K562 (cell line): ENCODE results near the gene CNIH4. TPM values are rescaled to one million over a fixed set of nuclear protein-coding genes. Genes with fewer than 3 reads are reported as not detected.

Experiments
- CEBPB ChIP-seq: fragments of 450-650 bp; IDR thresholded peaks from 2 replicates; pipeline ENCODE4 v1.6.1; 2016; ENCODE audit warnings: missing genetic modification characterization, missing compliant biosample characterization
- FOXJ3 ChIP-seq: sonication (generic); formaldehyde crosslinking; IDR thresholded peaks from 2 replicates; pipeline ENCODE4 v1.4.0; 2020; ENCODE audit warnings: mild to moderate bottlenecking, missing genetic modification reagents
- FOXM1 ChIP-seq, 2 experiments: fragments of 450-650 bp in 1 of 2; sonication (generic) in 1 of 2; formaldehyde crosslinking in 1 of 2; IDR thresholded peaks; 2 replicates each; pipeline versions ENCODE4 v1.6.1 to v1.9.0; 2017 to 2022; ENCODE audit warnings: low read depth in 2 of 2, mild to moderate bottlenecking in 2 of 2, missing genetic modification reagents in 1 of 2, moderate library complexity in 1 of 2
- HSF4 ChIP-seq: fragments of 250-450 bp; sonication (Bioruptor Pico); IDR thresholded peaks from 2 replicates; pipeline ENCODE4 v2.1.2; 2022; ENCODE audit warnings: mild to moderate bottlenecking, moderate library complexity, borderline replicate concordance
- KDM4B ChIP-seq, 2 experiments: fragments of 450-650 bp in 1 of 2; sonication (generic) in 1 of 2; IDR thresholded peaks; 2 replicates each; pipeline ENCODE4 v1.6.1; 2016 to 2017; ENCODE audit warnings: borderline replicate concordance in 2 of 2, antibody characterized with exemption in 1 of 2, low read depth in 1 of 2, mild to moderate bottlenecking in 1 of 2
- KLF16 ChIP-seq: IDR thresholded peaks from 2 replicates; pipeline ENCODE4 v1.6.1; 2016; ENCODE audit warnings: antibody characterized with exemption
- LEF1 ChIP-seq: fragments of 450-650 bp; IDR thresholded peaks from 2 replicates; pipeline ENCODE4 v1.6.1; 2016; ENCODE audit warnings: mild to moderate bottlenecking
- NR2F6 ChIP-seq: fragments of 450-650 bp; formaldehyde crosslinking; IDR thresholded peaks from 2 replicates; pipeline ENCODE4 v1.4.0; 2020; ENCODE audit warnings: mild to moderate bottlenecking
- RNF219 ChIP-seq: fragments of 250-450 bp; sonication (Bioruptor Pico); IDR thresholded peaks from 2 replicates; pipeline ENCODE4 v1.5.0; 2022; ENCODE audit warnings: mild to moderate bottlenecking
- XRCC4 ChIP-seq: IDR thresholded peaks from one replicate; pipeline ENCODE4 v1.6.1; 2011; ENCODE audit not compliant: insufficient read depth, insufficient read length; ENCODE audit errors: extremely low read depth
- ZEB2 ChIP-seq: fragments of 450-650 bp; IDR thresholded peaks from 2 replicates; pipeline ENCODE4 v1.6.1; 2016
- ZNF431 ChIP-seq: sonication (generic); formaldehyde crosslinking; IDR thresholded peaks from 2 replicates; pipeline ENCODE4 v1.8.0; 2022; ENCODE audit warnings: mild to moderate bottlenecking, missing genetic modification reagents
- polyA plus RNA-seq, 8 experiments: library from polyadenylated mRNA; depleted of rRNA in 4 of 8; stranded (reverse) in 5 of 8; unstranded in 3 of 8; fragments of >200 nt; fragmentation: Nextera tagmentation in 2 of 8; fragmentation: Illumina TruSeq in 1 of 8; extraction: Ambion mirVana in 2 of 8; extraction: Trizol in 1 of 8; gene quantifications; 2 replicates each; pipeline versions ENCODE4 v1.2.1 to v1.2.3, GENCODE V29; 2011 to 2014; ENCODE audit warnings: inconsistent platforms in 1 of 8, missing spikeins in 1 of 8
- total RNA-seq, 7 experiments: library from RNA; depleted of rRNA in 6 of 7; stranded (reverse); fragments of >200 nt in 6 of 7; fragmentation: Illumina TruSeq in 2 of 7; extraction: Trizol in 2 of 7; gene quantifications; 2 replicates each; pipeline versions ENCODE4 v1.2.1 to v1.2.3, GENCODE V29; 2011 to 2021; ENCODE audit warnings: low replicate concordance in 1 of 7
- TF ChIP-seq, protein P1 (sequence below): fragments of 450-650 bp; IDR thresholded peaks from 2 replicates; pipeline ENCODE4 v1.6.1; 2016; ENCODE audit warnings: mild to moderate bottlenecking
- TF ChIP-seq, protein P2 (sequence below): sonication (generic); formaldehyde crosslinking; IDR thresholded peaks from 2 replicates; pipeline ENCODE4 v1.8.1; 2023; ENCODE audit warnings: mild to moderate bottlenecking, missing genetic modification reagents
- TF ChIP-seq, protein P3 (sequence below): fragments of 450-650 bp; formaldehyde crosslinking; conservative IDR thresholded peaks from 2 replicates; pipeline ENCODE4 v1.4.0; 2022; ENCODE audit warnings: mild to moderate bottlenecking, missing genetic modification characterization
- TF ChIP-seq, protein P4 (sequence below): fragments of 150-350 bp; conservative IDR thresholded peaks from 2 replicates; pipeline ENCODE4 v1.6.1; 2014; ENCODE audit warnings: low read length

CNIH4 gene
- total and polyA plus RNA-seq, 9 of the 15 experiments (the other 6 are each of a cell fraction or from before 2014, with no cell fraction given): 41.3 to 266 (median 61.1) TPM

DNA sequence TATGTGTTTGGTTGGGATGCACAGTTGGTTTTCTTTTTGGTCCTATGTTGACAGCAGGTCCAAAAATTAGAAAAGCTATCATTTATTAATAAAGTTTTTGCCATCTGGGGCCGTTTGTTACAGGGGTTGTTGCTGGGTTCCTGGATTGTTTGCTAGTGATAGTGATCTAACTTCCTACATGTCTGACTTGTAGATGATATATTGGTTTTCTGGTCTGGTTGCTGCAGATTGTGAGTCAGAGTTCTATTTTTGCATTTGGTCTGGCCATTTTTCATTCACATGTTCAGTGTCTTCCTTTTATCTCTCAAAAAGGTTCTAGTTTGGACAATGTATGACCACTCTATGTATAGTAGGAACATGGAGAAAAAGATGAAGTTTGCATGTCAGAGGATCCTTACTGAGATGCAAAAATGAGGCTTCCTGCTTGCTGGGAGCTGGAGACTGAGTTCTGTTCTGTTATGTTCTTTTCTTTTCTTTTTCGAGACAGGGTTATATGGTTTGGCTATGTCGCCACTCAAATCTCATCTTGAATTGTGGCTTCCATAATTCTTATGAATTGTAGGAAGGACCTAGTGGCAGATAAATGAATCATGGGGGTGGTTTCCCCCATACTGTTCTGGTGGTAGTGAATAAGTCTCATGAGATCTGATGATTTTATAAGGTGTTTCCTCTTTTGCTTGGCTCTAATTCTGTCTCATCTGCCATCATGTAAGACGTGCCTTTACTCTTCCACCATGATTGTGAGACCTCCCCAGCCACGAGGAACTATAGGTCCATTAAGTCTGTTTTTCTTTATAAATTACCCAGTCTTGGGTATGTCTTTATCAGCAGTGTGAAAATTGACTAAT is 22.5 kb upstream of the CNIH4 start (continued):
- TF ChIP-seq FOXM1 (IDR thresholded peaks at IDR 0.05; ENCODE audit: low read depth): peak; percentile 53; the same call in 1 of the 2 replicates
- TF ChIP-seq FOXM1 (CRISPR knock-in tag; IDR thresholded peaks at IDR 0.05; ENCODE audit: low read depth): no peak
- TF ChIP-seq XRCC4: no peak
- TF ChIP-seq KLF16: peak; percentile 75
- TF ChIP-seq RNF219 (CRISPR knock-in tag): no peak
- TF ChIP-seq, protein P1, sequence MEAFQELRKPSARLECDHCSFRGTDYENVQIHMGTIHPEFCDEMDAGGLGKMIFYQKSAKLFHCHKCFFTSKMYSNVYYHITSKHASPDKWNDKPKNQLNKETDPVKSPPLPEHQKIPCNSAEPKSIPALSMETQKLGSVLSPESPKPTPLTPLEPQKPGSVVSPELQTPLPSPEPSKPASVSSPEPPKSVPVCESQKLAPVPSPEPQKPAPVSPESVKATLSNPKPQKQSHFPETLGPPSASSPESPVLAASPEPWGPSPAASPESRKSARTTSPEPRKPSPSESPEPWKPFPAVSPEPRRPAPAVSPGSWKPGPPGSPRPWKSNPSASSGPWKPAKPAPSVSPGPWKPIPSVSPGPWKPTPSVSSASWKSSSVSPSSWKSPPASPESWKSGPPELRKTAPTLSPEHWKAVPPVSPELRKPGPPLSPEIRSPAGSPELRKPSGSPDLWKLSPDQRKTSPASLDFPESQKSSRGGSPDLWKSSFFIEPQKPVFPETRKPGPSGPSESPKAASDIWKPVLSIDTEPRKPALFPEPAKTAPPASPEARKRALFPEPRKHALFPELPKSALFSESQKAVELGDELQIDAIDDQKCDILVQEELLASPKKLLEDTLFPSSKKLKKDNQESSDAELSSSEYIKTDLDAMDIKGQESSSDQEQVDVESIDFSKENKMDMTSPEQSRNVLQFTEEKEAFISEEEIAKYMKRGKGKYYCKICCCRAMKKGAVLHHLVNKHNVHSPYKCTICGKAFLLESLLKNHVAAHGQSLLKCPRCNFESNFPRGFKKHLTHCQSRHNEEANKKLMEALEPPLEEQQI: no peak
- TF ChIP-seq, protein P2, sequence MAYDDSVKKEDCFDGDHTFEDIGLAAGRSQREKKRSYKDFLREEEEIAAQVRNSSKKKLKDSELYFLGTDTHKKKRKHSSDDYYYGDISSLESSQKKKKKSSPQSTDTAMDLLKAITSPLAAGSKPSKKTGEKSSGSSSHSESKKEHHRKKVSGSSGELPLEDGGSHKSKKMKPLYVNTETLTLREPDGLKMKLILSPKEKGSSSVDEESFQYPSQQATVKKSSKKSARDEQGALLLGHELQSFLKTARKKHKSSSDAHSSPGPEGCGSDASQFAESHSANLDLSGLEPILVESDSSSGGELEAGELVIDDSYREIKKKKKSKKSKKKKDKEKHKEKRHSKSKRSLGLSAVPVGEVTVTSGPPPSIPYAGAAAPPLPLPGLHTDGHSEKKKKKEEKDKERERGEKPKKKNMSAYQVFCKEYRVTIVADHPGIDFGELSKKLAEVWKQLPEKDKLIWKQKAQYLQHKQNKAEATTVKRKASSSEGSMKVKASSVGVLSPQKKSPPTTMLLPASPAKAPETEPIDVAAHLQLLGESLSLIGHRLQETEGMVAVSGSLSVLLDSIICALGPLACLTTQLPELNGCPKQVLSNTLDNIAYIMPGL (CRISPR knock-in tag): no peak
- no peak for TF ChIP-seq HSF4
- TF ChIP-seq ZEB2: peak; percentile 54; the same call in 1 of the 2 replicates
- TF ChIP-seq LEF1: peak; percentile 92
- TF ChIP-seq NR2F6: no peak
- TF ChIP-seq CEBPB: no peak
- 0 out of 2 replicates have a peak, but pooled peaks have one; percentile 32 for TF ChIP-seq FOXJ3 (CRISPR knock-in tag)
- no peak for TF ChIP-seq KDM4B (IDR thresholded peaks at IDR 0.05; ENCODE audit: borderline replicate concordance in 2 of 2, low read depth in 1 of 2)
- TF ChIP-seq, protein P3, sequence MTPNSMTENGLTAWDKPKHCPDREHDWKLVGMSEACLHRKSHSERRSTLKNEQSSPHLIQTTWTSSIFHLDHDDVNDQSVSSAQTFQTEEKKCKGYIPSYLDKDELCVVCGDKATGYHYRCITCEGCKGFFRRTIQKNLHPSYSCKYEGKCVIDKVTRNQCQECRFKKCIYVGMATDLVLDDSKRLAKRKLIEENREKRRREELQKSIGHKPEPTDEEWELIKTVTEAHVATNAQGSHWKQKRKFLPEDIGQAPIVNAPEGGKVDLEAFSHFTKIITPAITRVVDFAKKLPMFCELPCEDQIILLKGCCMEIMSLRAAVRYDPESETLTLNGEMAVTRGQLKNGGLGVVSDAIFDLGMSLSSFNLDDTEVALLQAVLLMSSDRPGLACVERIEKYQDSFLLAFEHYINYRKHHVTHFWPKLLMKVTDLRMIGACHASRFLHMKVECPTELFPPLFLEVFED (CRISPR knock-in tag): no peak; the same call in 1 of the 2 replicates
- TF ChIP-seq ZNF431 (CRISPR knock-in tag): no peak
- TF ChIP-seq, protein P4, sequence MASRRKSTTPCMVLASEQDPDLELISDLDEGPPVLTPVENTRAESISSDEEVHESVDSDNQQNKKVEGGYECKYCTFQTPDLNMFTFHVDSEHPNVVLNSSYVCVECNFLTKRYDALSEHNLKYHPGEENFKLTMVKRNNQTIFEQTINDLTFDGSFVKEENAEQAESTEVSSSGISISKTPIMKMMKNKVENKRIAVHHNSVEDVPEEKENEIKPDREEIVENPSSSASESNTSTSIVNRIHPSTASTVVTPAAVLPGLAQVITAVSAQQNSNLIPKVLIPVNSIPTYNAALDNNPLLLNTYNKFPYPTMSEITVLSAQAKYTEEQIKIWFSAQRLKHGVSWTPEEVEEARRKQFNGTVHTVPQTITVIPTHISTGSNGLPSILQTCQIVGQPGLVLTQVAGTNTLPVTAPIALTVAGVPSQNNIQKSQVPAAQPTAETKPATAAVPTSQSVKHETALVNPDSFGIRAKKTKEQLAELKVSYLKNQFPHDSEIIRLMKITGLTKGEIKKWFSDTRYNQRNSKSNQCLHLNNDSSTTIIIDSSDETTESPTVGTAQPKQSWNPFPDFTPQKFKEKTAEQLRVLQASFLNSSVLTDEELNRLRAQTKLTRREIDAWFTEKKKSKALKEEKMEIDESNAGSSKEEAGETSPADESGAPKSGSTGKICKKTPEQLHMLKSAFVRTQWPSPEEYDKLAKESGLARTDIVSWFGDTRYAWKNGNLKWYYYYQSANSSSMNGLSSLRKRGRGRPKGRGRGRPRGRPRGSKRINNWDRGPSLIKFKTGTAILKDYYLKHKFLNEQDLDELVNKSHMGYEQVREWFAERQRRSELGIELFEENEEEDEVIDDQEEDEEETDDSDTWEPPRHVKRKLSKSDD: no peak
